Parathyroid adenoma (tissue), 2 donors: ENCODE measurements around the gene MYO1B.

Experiments
- H2AFZ ChIP-seq: fragments of 300-600 bp; sonication (generic); one replicate; pipeline ENCODE4 v1.7.0; 2017; ENCODE audit warnings: antibody characterized with exemption, mild to moderate bottlenecking
- H3K27ac ChIP-seq: fragments of 300-600 bp; sonication (generic); one replicate; pipeline ENCODE4 v1.7.0; 2017
- H3K27me3 ChIP-seq: fragments of 300-600 bp; sonication (generic); one replicate; pipeline ENCODE4 v1.7.0; 2017; ENCODE audit warnings: low read length; ENCODE audit not compliant: control insufficient read depth, insufficient read depth
- H3K36me3 ChIP-seq: fragments of 300-600 bp; sonication (generic); one replicate; pipeline ENCODE4 v1.7.0; 2017; ENCODE audit warnings: low read length; ENCODE audit not compliant: control insufficient read depth, insufficient read depth
- H3K4me1 ChIP-seq: fragments of 300-600 bp; sonication (generic); one replicate; pipeline ENCODE4 v1.7.0; 2017; ENCODE audit warnings: control low read depth
- H3K4me2 ChIP-seq: fragments of 300-600 bp; sonication (generic); one replicate; pipeline ENCODE4 v1.7.0; 2017; ENCODE audit warnings: low read length
- H3K4me3 ChIP-seq: fragments of 300-600 bp; sonication (generic); one replicate; pipeline ENCODE4 v1.7.0; 2017; ENCODE audit warnings: low read depth, low read length
- H3K79me2 ChIP-seq: fragments of 300-600 bp; sonication (generic); one replicate; pipeline ENCODE4 v1.7.0; 2017; ENCODE audit warnings: control low read depth
- H3K9ac ChIP-seq: fragments of 300-600 bp; sonication (generic); one replicate; pipeline ENCODE4 v1.7.0; 2017; ENCODE audit warnings: mild to moderate bottlenecking
- H3K9me3 ChIP-seq: fragments of 300-600 bp; sonication (generic); one replicate; pipeline ENCODE4 v1.7.0; 2017; ENCODE audit warnings: low read length; ENCODE audit not compliant: control insufficient read depth
- TF ChIP-seq, protein P1 (sequence below): fragments of 300-600 bp; sonication (generic); IDR thresholded peaks from one replicate; pipeline ENCODE4 v1.7.0; 2017; ENCODE audit warnings: antibody characterized with exemption, mild to moderate bottlenecking
- donor health status: primary hyperparathyroidism.

Gene MYO1B

GRCh38 chr2:191302459-191303139 is 57.4 kb downstream of the MYO1B start:
- H3K9ac ChIP-seq: no peak overlapping the region
- no peak overlapping the region for H3K27ac ChIP-seq
- TF ChIP-seq, protein P1, sequence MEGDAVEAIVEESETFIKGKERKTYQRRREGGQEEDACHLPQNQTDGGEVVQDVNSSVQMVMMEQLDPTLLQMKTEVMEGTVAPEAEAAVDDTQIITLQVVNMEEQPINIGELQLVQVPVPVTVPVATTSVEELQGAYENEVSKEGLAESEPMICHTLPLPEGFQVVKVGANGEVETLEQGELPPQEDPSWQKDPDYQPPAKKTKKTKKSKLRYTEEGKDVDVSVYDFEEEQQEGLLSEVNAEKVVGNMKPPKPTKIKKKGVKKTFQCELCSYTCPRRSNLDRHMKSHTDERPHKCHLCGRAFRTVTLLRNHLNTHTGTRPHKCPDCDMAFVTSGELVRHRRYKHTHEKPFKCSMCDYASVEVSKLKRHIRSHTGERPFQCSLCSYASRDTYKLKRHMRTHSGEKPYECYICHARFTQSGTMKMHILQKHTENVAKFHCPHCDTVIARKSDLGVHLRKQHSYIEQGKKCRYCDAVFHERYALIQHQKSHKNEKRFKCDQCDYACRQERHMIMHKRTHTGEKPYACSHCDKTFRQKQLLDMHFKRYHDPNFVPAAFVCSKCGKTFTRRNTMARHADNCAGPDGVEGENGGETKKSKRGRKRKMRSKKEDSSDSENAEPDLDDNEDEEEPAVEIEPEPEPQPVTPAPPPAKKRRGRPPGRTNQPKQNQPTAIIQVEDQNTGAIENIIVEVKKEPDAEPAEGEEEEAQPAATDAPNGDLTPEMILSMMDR: peak; percentile 20
- H3K4me2 ChIP-seq: peak overlapping the region; percentile 43
- H3K4me3 ChIP-seq: peak overlapping the region; percentile 7
- peaks cover 5% of the 10 kb centered on the region for H3K79me2 ChIP-seq
- H3K9me3 ChIP-seq: no peaks in the 10 kb centered on the region
- no peak overlapping the region for H2AFZ ChIP-seq
- no peaks in the 10 kb centered on the region for H3K36me3 ChIP-seq
- H3K4me1 ChIP-seq: peaks cover 8% of the 10 kb centered on the region
- H3K27me3 ChIP-seq: no peaks in the 10 kb centered on the region

DNA sequence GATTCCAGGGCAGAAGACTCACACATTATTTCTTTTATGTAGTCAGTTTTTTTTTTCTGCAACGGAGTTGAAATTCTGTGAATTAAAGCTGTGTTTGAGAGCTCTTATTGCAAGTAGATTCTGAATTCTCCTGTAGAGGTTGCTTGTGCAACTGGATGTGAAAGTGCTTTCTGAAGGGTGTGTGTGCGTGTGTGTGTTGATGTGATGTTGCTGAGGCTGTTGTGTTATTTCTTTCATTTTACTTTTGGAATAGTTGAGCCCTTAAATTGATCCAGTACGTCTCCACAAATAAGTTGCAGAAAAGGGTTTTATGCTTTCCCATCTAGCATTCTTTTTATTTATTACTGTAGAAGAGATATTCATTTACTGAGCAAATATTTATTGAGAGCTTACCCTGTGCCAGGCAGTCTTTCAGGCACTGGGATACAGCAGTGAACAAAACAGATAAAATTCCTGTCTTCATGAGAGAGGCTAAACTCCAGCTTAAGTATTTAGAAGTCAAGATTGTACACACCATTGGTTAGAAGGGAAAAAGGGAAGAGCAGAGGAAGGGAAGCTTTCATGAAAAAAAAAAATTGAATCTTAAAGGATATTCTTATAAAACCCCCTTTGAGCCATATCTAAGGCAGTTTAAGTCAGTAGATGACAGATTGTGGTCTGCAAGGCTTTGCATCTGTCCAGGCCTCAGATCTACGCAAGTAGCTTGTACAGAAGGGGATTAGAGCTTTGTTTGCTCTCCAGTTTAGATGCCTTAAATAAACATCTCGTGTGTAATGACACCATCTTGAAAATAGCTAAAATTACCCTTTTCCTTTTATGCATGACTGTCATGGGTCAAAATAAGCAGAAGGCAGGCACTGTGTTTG is 58.2 kb downstream of the MYO1B start:
- Histone ChIP-seq H2AFZ (no peak overlapping the region), H3K27me3 (no peaks in the 10 kb centered on the region), H3K4me1 (peaks cover 8% of the 10 kb centered on the region), H3K4me2 (peak overlapping the region; percentile 43), H3K9ac (no peak overlapping the region), H3K36me3 (no peaks in the 10 kb centered on the region), H3K27ac (no peak overlapping the region), H3K79me2 (peaks cover 5% of the 10 kb centered on the region), H3K4me3 (no peak overlapping the region), H3K9me3 (no peaks in the 10 kb centered on the region)
- TF ChIP-seq, protein P1: no peak

GRCh38 chr2:191304939-191305875 is 60.0 kb downstream of the MYO1B start:
- Histone ChIP-seq H3K27ac (peak overlapping the region; percentile 5), H3K4me2 (no peak overlapping the region), H3K36me3 (no peaks in the 10 kb centered on the region), H3K9ac (no peak overlapping the region), H3K79me2 (peaks cover 2% of the 10 kb centered on the region), H3K4me3 (no peak overlapping the region), H3K27me3 (no peaks in the 10 kb centered on the region), H2AFZ (peak overlapping the region; percentile 40), H3K4me1 (peaks cover 8% of the 10 kb centered on the region), H3K9me3 (no peaks in the 10 kb centered on the region)
- TF ChIP-seq, protein P1: no peak

DNA sequence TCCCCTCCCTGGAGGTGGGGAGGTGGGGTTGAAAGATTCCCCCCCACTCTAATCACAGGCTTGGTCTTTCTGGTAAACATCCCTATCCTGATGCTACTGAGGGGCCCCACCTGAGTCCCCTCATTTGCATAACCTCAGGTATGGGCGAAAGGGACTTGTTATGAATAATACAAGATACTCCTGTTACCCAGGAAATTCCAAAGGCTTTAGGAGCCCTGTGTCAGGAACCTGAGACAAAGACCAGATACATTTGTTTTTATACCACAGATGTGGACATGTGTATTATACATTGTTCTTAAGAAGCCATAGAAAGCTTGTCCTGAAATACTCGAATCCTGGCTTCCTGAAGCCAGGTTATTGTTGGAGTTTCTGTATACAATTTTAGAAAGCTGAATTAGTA is 62.8 kb downstream of the MYO1B start:
- no peak overlapping the region for H2AFZ ChIP-seq
- TF ChIP-seq, protein P1: no peak
- H3K9ac ChIP-seq: no peak overlapping the region
- no peaks in the 10 kb centered on the region for H3K9me3 ChIP-seq
- no peaks in the 10 kb centered on the region for H3K36me3 ChIP-seq
- no peak overlapping the region for H3K4me3 ChIP-seq
- no peak overlapping the region for H3K4me2 ChIP-seq
- H3K4me1 ChIP-seq: peaks cover 5% of the 10 kb centered on the region
- no peaks in the 10 kb centered on the region for H3K27me3 ChIP-seq
- no peaks in the 10 kb centered on the region for H3K79me2 ChIP-seq
- H3K27ac ChIP-seq: no peak overlapping the region
